ENCODE data around the gene NT5C.
A peak's percentile ranks its signal among the peaks of the same experiment; 100 is the strongest.

The NT5C gene

GRCh38 chr17:75099881-75100595, 31.5 kb downstream of the NT5C start:
- Histone ChIP-seq H3K27me3 (ENCODE audit: insufficient read depth, poor library complexity, severe bottlenecking) (no peaks in the 10 kb centered on the region), H3K9me3 (ENCODE audit: severe bottlenecking) (no peaks in the 10 kb centered on the region), H3K4me3 (ENCODE audit: severe bottlenecking) (no peak overlapping the region), H3K4me1 (ENCODE audit: insufficient read depth, poor library complexity, severe bottlenecking) (peaks cover 12% of the 10 kb centered on the region), H3K36me3 (ENCODE audit: low read depth) (peaks cover 17% of the 10 kb centered on the region), H3K27ac (ENCODE audit: poor library complexity, severe bottlenecking) (no peak overlapping the region)
- DNase-seq (ENCODE audit: low spot score) (no peak), ATAC-seq (ENCODE audit: low read depth) (no peak)
- no peak for TF ChIP-seq CTCF (IDR thresholded peaks at IDR 0.05; ENCODE audit: poor library complexity, severe bottlenecking)

- no peak overlapping the region for H3K27ac ChIP-seq (ENCODE audit: poor library complexity, severe bottlenecking)
- H3K36me3 ChIP-seq (ENCODE audit: low read depth) = peaks cover 17% of the 10 kb centered on the region
- no peak for ATAC-seq (ENCODE audit: low read depth)
- no peaks in the 10 kb centered on the region for H3K27me3 ChIP-seq (ENCODE audit: insufficient read depth, poor library complexity, severe bottlenecking)
- H3K9me3 ChIP-seq (ENCODE audit: severe bottlenecking) = no peaks in the 10 kb centered on the region
- peaks cover 12% of the 10 kb centered on the region for H3K4me1 ChIP-seq (ENCODE audit: insufficient read depth, poor library complexity, severe bottlenecking)
- no peak for TF ChIP-seq CTCF (IDR thresholded peaks at IDR 0.05; ENCODE audit: poor library complexity, severe bottlenecking)
- H3K4me3 ChIP-seq (ENCODE audit: severe bottlenecking) = no peak overlapping the region
- DNase-seq (ENCODE audit: low spot score) = no peak
These were observed 32.7 kb downstream of the NT5C start for GRCh38 chr17:75098861-75099260.

GRCh38 chr17:75097865-75098264, 33.7 kb downstream of the NT5C start:
- no peak for ATAC-seq (ENCODE audit: low read depth)
- H3K4me1 ChIP-seq (ENCODE audit: insufficient read depth, poor library complexity, severe bottlenecking) = peaks cover 21% of the 10 kb centered on the region
- H3K36me3 ChIP-seq (ENCODE audit: low read depth) = peaks cover 17% of the 10 kb centered on the region
- no peak overlapping the region for H3K4me3 ChIP-seq (ENCODE audit: severe bottlenecking)
- H3K27ac ChIP-seq (ENCODE audit: poor library complexity, severe bottlenecking) = no peak overlapping the region
- H3K9me3 ChIP-seq (ENCODE audit: severe bottlenecking) = no peaks in the 10 kb centered on the region
- no peak for TF ChIP-seq CTCF (IDR thresholded peaks at IDR 0.05; ENCODE audit: poor library complexity, severe bottlenecking)
- no peaks in the 10 kb centered on the region for H3K27me3 ChIP-seq (ENCODE audit: insufficient read depth, poor library complexity, severe bottlenecking)
- no peak for DNase-seq (ENCODE audit: low spot score)

- Histone ChIP-seq H3K27me3 (ENCODE audit: insufficient read depth, poor library complexity, severe bottlenecking) (no peaks in the 10 kb centered on the region), H3K4me1 (ENCODE audit: insufficient read depth, poor library complexity, severe bottlenecking) (peaks cover 25% of the 10 kb centered on the region), H3K27ac (ENCODE audit: poor library complexity, severe bottlenecking) (peak overlapping the region; percentile 81), H3K36me3 (ENCODE audit: low read depth) (peaks cover 17% of the 10 kb centered on the region), H3K4me3 (ENCODE audit: severe bottlenecking) (no peak overlapping the region), H3K9me3 (ENCODE audit: severe bottlenecking) (no peaks in the 10 kb centered on the region)
- no peak for TF ChIP-seq CTCF (IDR thresholded peaks at IDR 0.05; ENCODE audit: poor library complexity, severe bottlenecking)
- peak; percentile 96 for DNase-seq (ENCODE audit: low spot score)
- peak; percentile 97 for ATAC-seq (ENCODE audit: low read depth)
These were observed 35.4 kb downstream of the NT5C start for GRCh38 chr17:75096082-75096625.

- H3K36me3 ChIP-seq (ENCODE audit: low read depth) = peaks cover 8% of the 10 kb centered on the region
- no peak for DNase-seq (ENCODE audit: low spot score)
- H3K9me3 ChIP-seq (ENCODE audit: severe bottlenecking) = no peaks in the 10 kb centered on the region
- H3K4me3 ChIP-seq (ENCODE audit: severe bottlenecking) = no peak overlapping the region
- no peak for ATAC-seq (ENCODE audit: low read depth)
- peaks cover 31% of the 10 kb centered on the region for H3K4me1 ChIP-seq (ENCODE audit: insufficient read depth, poor library complexity, severe bottlenecking)
- H3K27me3 ChIP-seq (ENCODE audit: insufficient read depth, poor library complexity, severe bottlenecking) = no peaks in the 10 kb centered on the region
- no peak for TF ChIP-seq CTCF (IDR thresholded peaks at IDR 0.05; ENCODE audit: poor library complexity, severe bottlenecking)
- H3K27ac ChIP-seq (ENCODE audit: poor library complexity, severe bottlenecking) = peak overlapping the region; percentile 81
These were observed 36.6 kb downstream of the NT5C start for GRCh38 chr17:75094871-75095399.
